GM12891 (cell line): ENCODE results near the gene TEX28.

Experiments
- PAX5 ChIP-seq: IDR thresholded peaks from 2 replicates; pipeline ENCODE4 v1.6.1; 2011; ENCODE audit warnings: low read length, moderate library complexity, mild to moderate bottlenecking; ENCODE audit not compliant: insufficient read depth, severe bottlenecking
- POLR2A ChIP-seq: IDR thresholded peaks from 2 replicates; pipeline ENCODE4 v1.6.1; 2011; ENCODE audit warnings: low read depth, low read length, control low read depth
- POLR2AphosphoS5 ChIP-seq: IDR thresholded peaks from 2 replicates; pipeline ENCODE4 v1.6.1; 2011; ENCODE audit warnings: low read depth, low read length, control low read depth
- POU2F2 ChIP-seq: IDR thresholded peaks from 2 replicates; pipeline ENCODE4 v1.6.1; 2011; ENCODE audit warnings: low read depth, mild to moderate bottlenecking, control low read depth, low read length, moderate library complexity
- SPI1 ChIP-seq: IDR thresholded peaks from 2 replicates; pipeline ENCODE4 v1.6.1; 2011; ENCODE audit warnings: low read depth, low read length, control low read depth
- TAF1 ChIP-seq: IDR thresholded peaks from 2 replicates; pipeline ENCODE4 v1.6.1; 2011; ENCODE audit warnings: low read depth, low read length, control low read depth

GRCh38 chrX:154321152-154321551 is 26.2 kb upstream of the TEX28 start:
- TF ChIP-seq POLR2AphosphoS5 (no peak), SPI1 (peak; percentile 17; the same call in 1 of the 2 replicates), POLR2A (no peak), TAF1 (no peak), POU2F2 (no peak), PAX5 (no peak)
